ENCODE results near the gene LAMC1. TPM values are rescaled to one million over a fixed set of nuclear protein-coding genes. Genes with fewer than 3 reads are reported as not detected.
"Not testable (repeated sequence)": the region's sequence is repeated elsewhere in the genome, so short reads cannot be mapped to it uniquely, and the experiment has no call there.

The LAMC1 gene
- total RNA-seq, 2 experiments from 2014 or later, result not detected

- H3K4me3 Mint-ChIP-seq, result no peak overlapping the region
- no peaks in the 10 kb centered on the region for H3K36me3 Mint-ChIP-seq (ENCODE audit: low read depth)
- no peaks in the 10 kb centered on the region for H3K9me3 Mint-ChIP-seq
- ChIA-PET CTCF (no interaction called here), POLR2A (no interaction called here)
- H3K27me3 Mint-ChIP-seq, result peaks cover 2% of the 10 kb centered on the region
- no peak overlapping the region for H3K27ac Mint-ChIP-seq
- DNase-seq, result no peak
- H3K4me1 Mint-ChIP-seq, result no peaks in the 10 kb centered on the region
Observed at GRCh38 chr1:183063349-183063748, 40.1 kb downstream of the LAMC1 start.

GRCh38 chr1:183065168-183065706, 42.0 kb downstream of the LAMC1 start:
- POLR2A ChIA-PET, result no interaction called here
- Mint-ChIP-seq H3K27ac (no peak overlapping the region), H3K4me3 (no peak overlapping the region), H3K9me3 (no peaks in the 10 kb centered on the region), H3K4me1 (no peaks in the 10 kb centered on the region), H3K36me3 (ENCODE audit: low read depth) (no peaks in the 10 kb centered on the region), H3K27me3 (peaks cover 5% of the 10 kb centered on the region)
- no peak for DNase-seq
- CTCF ChIA-PET, result no interaction called here

- H3K27ac Mint-ChIP-seq; CTCF ChIA-PET; POLR2A ChIA-PET; H3K4me1 Mint-ChIP-seq; DNase-seq; H3K4me3 Mint-ChIP-seq; H3K9me3 Mint-ChIP-seq; H3K36me3 Mint-ChIP-seq (ENCODE audit: low read depth); H3K27me3 Mint-ChIP-seq: not testable (repeated sequence)
Observed at GRCh38 chr1:183066432-183066831, 43.2 kb downstream of the LAMC1 start.

GRCh38 chr1:183069562-183070216, 46.5 kb downstream of the LAMC1 start:
- no peaks in the 10 kb centered on the region for H3K9me3 Mint-ChIP-seq
- peaks cover 1% of the 10 kb centered on the region for H3K4me1 Mint-ChIP-seq
- POLR2A ChIA-PET, result no interaction called here
- no peak overlapping the region for H3K4me3 Mint-ChIP-seq
- peaks cover 7% of the 10 kb centered on the region for H3K27me3 Mint-ChIP-seq
- CTCF ChIA-PET, result interaction anchor here (0.9 kb wide), 1 partner anchor 961 kb away, joined by 3 read pairs; no protein-coding TSS in a partner anchor
- no peak overlapping the region for H3K27ac Mint-ChIP-seq
- no peak for DNase-seq
- no peaks in the 10 kb centered on the region for H3K36me3 Mint-ChIP-seq (ENCODE audit: low read depth)

GRCh38 chr1:183070234-183070922, 47.2 kb downstream of the LAMC1 start:
- H3K4me1 Mint-ChIP-seq, result peaks cover 1% of the 10 kb centered on the region
- no peak overlapping the region for H3K4me3 Mint-ChIP-seq
- POLR2A ChIA-PET, result no interaction called here
- H3K36me3 Mint-ChIP-seq (ENCODE audit: low read depth), result no peaks in the 10 kb centered on the region
- no peak overlapping the region for H3K27ac Mint-ChIP-seq
- CTCF ChIA-PET, result interaction anchor here (0.9 kb wide), 1 partner anchor 960 kb away, joined by 3 read pairs; no protein-coding TSS in a partner anchor
- H3K9me3 Mint-ChIP-seq, result no peaks in the 10 kb centered on the region
- H3K27me3 Mint-ChIP-seq, result peaks cover 7% of the 10 kb centered on the region
- DNase-seq, result no peak

- POLR2A ChIA-PET, result no interaction called here
- H3K4me1 Mint-ChIP-seq, result peaks cover 1% of the 10 kb centered on the region
- DNase-seq, result no peak
Observed at GRCh38 chr1:183070923-183071618, 47.9 kb downstream of the LAMC1 start.

GRCh38 chr1:183072595-183072994, 49.4 kb downstream of the LAMC1 start:
- H3K27me3 Mint-ChIP-seq, result peaks cover 17% of the 10 kb centered on the region
- DNase-seq; H3K9me3 Mint-ChIP-seq; H3K27ac Mint-ChIP-seq; H3K36me3 Mint-ChIP-seq (ENCODE audit: low read depth); POLR2A ChIA-PET; H3K4me3 Mint-ChIP-seq; H3K4me1 Mint-ChIP-seq: not testable (repeated sequence)
- CTCF ChIA-PET, result interaction anchor here (0.6 kb wide), 1 partner anchor 84 kb away, joined by 3 read pairs; no protein-coding TSS in a partner anchor

More at GRCh38 chr1:183070923-183071618, 47.9 kb downstream of the LAMC1 start:
- Mint-ChIP-seq H3K4me3 (no peak overlapping the region), H3K27ac (no peak overlapping the region), H3K36me3 (ENCODE audit: low read depth) (no peaks in the 10 kb centered on the region), H3K9me3 (no peaks in the 10 kb centered on the region), H3K27me3 (peaks cover 8% of the 10 kb centered on the region)
- CTCF ChIA-PET, result interaction anchor here (0.8 kb wide), 1 partner anchor 29 kb away, joined by 3 read pairs; no protein-coding TSS in a partner anchor

GRCh38 chr1:183073320-183073719, 50.1 kb downstream of the LAMC1 start:
- Mint-ChIP-seq H3K4me1 (peaks cover 1% of the 10 kb centered on the region), H3K27ac (no peak overlapping the region), H3K9me3 (no peaks in the 10 kb centered on the region), H3K36me3 (ENCODE audit: low read depth) (no peaks in the 10 kb centered on the region), H3K27me3 (peaks cover 17% of the 10 kb centered on the region), H3K4me3 (no peak overlapping the region)
- CTCF ChIA-PET, result no interaction called here
- POLR2A ChIA-PET, result no interaction called here
- no peak for DNase-seq

- Mint-ChIP-seq H3K9me3 (no peaks in the 10 kb centered on the region), H3K27ac (no peak overlapping the region), H3K4me3 (no peak overlapping the region), H3K36me3 (ENCODE audit: low read depth) (no peaks in the 10 kb centered on the region), H3K4me1 (peaks cover 1% of the 10 kb centered on the region), H3K27me3 (peaks cover 17% of the 10 kb centered on the region)
- ChIA-PET POLR2A (no interaction called here), CTCF (no interaction called here)
- DNase-seq, result no peak
Observed at GRCh38 chr1:183074215-183074614, 51.0 kb downstream of the LAMC1 start.

GRCh38 chr1:183075861-183076260, 52.6 kb downstream of the LAMC1 start:
- Mint-ChIP-seq H3K4me1 (peaks cover 1% of the 10 kb centered on the region), H3K36me3 (ENCODE audit: low read depth) (no peaks in the 10 kb centered on the region), H3K4me3 (no peak overlapping the region), H3K27ac (no peak overlapping the region), H3K27me3 (peaks cover 13% of the 10 kb centered on the region), H3K9me3 (no peaks in the 10 kb centered on the region)
- CTCF ChIA-PET, result no interaction called here
- DNase-seq, result no peak
- POLR2A ChIA-PET, result no interaction called here

- POLR2A ChIA-PET, result no interaction called here
- no peaks in the 10 kb centered on the region for H3K36me3 Mint-ChIP-seq (ENCODE audit: low read depth)
- no peaks in the 10 kb centered on the region for H3K9me3 Mint-ChIP-seq
- H3K4me1 Mint-ChIP-seq, result no peaks in the 10 kb centered on the region
- H3K4me3 Mint-ChIP-seq, result no peak overlapping the region
- CTCF ChIA-PET, result no interaction called here
- H3K27me3 Mint-ChIP-seq, result peaks cover 14% of the 10 kb centered on the region
- DNase-seq, result no peak
- H3K27ac Mint-ChIP-seq, result no peak overlapping the region
Observed at GRCh38 chr1:183077097-183077496, 53.9 kb downstream of the LAMC1 start.

GRCh38 chr1:183079712-183080388, 56.6 kb downstream of the LAMC1 start:
- Mint-ChIP-seq H3K36me3 (ENCODE audit: low read depth) (no peaks in the 10 kb centered on the region), H3K4me3 (no peak overlapping the region), H3K4me1 (no peaks in the 10 kb centered on the region), H3K9me3 (no peaks in the 10 kb centered on the region), H3K27ac (no peak overlapping the region), H3K27me3 (peaks cover 14% of the 10 kb centered on the region)
- CTCF ChIA-PET, result interaction anchor here (0.6 to 1.2 kb wide), 2 partner anchors 13 to 65 kb away, joined by 3 to 4 read pairs; no protein-coding TSS in a partner anchor
- no peak for DNase-seq
- POLR2A ChIA-PET, result no interaction called here
